AG09319 (cell line): ENCODE measurements around the gene SLC7A4.
"Not testable (repeated sequence)": the region's sequence is repeated elsewhere in the genome, so short reads cannot be mapped to it uniquely, and the experiment has no call there.

ENCODE experiments used
- DNase-seq: peaks from one replicate; pipeline ENCODE4 v3.0.0-alpha.2; 2010; ENCODE audit warnings: low read depth; ENCODE audit errors: extremely low read depth
- CTCF ChIP-seq: IDR thresholded peaks from 2 replicates; pipeline ENCODE4 v1.5.1; 2011; ENCODE audit warnings: low read depth, mild to moderate bottlenecking, inconsistent platforms, low read length, moderate library complexity

Gene SLC7A4

GRCh38 chr22:21075516-21076138 lies 43.3 kb upstream of the SLC7A4 start:
- no peak for TF ChIP-seq CTCF
- no peak for DNase-seq

DNA sequence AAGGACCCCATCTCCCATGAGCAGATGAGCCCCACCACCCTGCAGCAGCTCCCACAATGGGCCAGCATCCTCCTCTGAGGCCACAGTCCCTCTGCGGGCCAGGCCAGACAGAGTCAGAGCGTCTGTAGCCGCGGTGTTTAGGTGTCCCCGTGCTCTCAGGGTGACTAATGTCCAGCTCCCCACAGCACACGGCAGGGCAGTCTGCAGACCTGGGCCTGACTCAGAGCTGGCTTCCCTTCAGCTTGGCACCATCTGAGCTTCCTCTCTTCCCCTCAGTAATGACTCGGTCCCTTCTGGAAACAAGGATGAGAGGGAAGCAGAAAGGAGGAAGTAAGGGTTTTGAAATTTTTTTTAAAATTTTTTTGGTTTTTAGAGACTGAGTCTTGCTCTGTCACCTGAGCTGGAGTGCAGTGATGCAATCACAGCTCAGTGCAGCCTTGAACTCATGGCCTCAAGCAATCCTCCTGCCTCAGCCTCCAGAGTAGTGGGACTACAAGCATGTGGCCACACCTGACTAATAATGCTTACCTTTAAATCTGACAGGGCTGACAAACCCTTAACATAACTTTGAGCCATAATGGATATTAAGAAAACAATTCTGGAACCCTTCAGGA lies 41.8 kb upstream of the SLC7A4 start:
- peak; percentile 8 for DNase-seq
- TF ChIP-seq CTCF: no peak

GRCh38 chr22:21073482-21073881 lies 41.1 kb upstream of the SLC7A4 start:
- no peak for DNase-seq

GRCh38 chr22:21073023-21073422 lies 40.7 kb upstream of the SLC7A4 start:
- no peak for TF ChIP-seq CTCF
- no peak for DNase-seq

More at GRCh38 chr22:21073482-21073881, 41.1 kb upstream of the SLC7A4 start:
- no peak for TF ChIP-seq CTCF

GRCh38 chr22:21071796-21072195 lies 39.4 kb upstream of the SLC7A4 start:
- not testable (repeated sequence) for DNase-seq

GRCh38 chr22:21070690-21071615 lies 38.6 kb upstream of the SLC7A4 start:
- no peak for DNase-seq
- TF ChIP-seq CTCF: no peak

DNA sequence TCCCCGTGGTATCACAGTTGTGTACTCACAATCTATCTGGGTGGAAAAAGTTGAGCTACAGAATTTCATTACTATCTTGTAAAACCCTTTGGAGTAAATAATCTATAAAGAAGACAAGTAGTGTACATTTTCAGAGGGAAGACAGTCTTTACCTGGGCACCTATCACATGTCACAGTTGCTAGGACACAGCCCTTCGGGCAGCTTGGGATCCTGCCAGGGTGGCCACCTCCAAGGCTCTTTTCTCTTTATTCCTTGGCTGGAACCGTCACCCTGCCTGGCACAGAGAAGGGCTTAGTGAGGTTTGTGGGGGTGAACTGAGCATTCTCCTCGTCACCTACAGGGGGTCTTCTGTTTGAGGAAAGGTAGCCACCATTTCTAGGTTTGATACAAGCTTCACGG lies 37.0 kb upstream of the SLC7A4 start:
- no peak for DNase-seq
- no peak for TF ChIP-seq CTCF
